ENCODE data around the gene INKA1. TPM values are rescaled to one million over a fixed set of nuclear protein-coding genes. Genes with fewer than 3 reads are reported as not detected.

The INKA1 gene
- total and polyA plus RNA-seq, 9 of the 15 experiments (the other 6 are each of a cell fraction or from before 2014, with no cell fraction given) = 0.55 to 13.9 (median 6.7) TPM

DNA sequence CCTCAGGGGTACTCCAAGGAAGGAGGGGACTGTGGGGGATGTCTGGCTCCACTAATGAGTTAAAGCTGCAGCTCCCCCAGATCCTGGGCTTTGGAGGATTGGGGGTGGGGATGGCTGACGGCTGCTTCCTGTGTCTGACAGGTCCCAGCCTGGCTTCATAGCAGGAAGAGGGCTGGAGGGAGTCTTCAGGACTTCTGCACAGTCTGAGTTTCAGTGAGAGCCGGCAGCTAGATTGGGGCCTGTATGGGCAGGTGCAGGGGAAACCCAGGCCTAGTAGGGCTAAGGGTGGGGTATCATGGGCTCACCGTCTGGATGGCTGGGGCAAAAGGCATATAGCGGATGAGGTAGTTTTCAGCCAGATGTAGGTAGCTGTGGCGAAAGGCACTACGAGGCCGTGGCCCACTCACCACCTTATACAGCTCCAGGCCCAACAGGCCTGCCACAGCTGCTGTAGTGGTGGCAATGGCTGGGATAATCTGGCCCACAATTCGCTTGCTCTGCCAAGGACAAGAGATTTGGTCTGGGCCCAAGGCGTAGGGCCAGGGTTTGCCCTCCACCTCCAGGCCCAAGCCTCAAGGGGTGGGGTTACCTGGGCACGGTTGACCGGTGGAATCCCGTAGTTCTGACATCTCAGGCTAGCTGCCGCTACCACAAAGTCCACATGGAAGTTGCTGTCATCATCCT, 4.5 kb downstream of the INKA1 start:
- intact Hi-C loops (cut with micrococcal nuclease) (no loop called here), in situ Hi-C loops (cut with MboI) (no loop called here)
- TF ChIP-seq ZNF778 (CRISPR knock-in tag; IDR thresholded peaks at IDR 0.05) = no peak
- 0 out of 2 replicates have a peak, but pooled peaks have one; percentile 27 for TF ChIP-seq POLR2G (IDR thresholded peaks at IDR 0.05; ENCODE audit: low read depth, low read length)
- peak; percentile 33; the same call in 1 of the 2 replicates for TF ChIP-seq RBFOX2 (IDR thresholded peaks at IDR 0.05; ENCODE audit: low read depth, low read length)
- ChIA-PET POLR2A (interaction anchor here (0.8 to 1.5 kb wide), 3 partner anchors 13 to 20 kb away, joined by 3 to 6 read pairs (median 3); no protein-coding TSS in a partner anchor), CTCF (ENCODE audit: low intra/inter-chr PET ratio) (no interaction called here)
- WGBS (ENCODE audit: insufficient coverage, low coverage, missing lambda C conversion rate) = 77% methylated on average over 11 of the region's 13 CpGs
- no peaks in the 10 kb centered on the region for H3K27me3 ChIP-seq (ENCODE audit: control insufficient read depth in 2 of 2, insufficient read depth in 2 of 2, low read length in 2 of 2)
- no peak overlapping the region for H3K4me2 ChIP-seq (ENCODE audit: insufficient read depth, low read length)
- no peaks in the 10 kb centered on the region for H4K20me1 ChIP-seq (replicated peaks; ENCODE audit: control insufficient read depth, insufficient read depth, low read length)
- no peaks in the 10 kb centered on the region for H3K9me1 ChIP-seq (ENCODE audit: control insufficient read depth, insufficient read depth, low read length)
- DNase-seq (ENCODE audit: extremely low read depth in 1 of 4, low spot score in 3 of 4) = peak in 1 of 4 experiments; percentile 36
- peaks cover 9% of the 10 kb centered on the region; the same call in 2 of the 3 replicates for H3K36me3 ChIP-seq (ENCODE audit: control insufficient read depth, insufficient read depth, low read length)
- H3K79me2 ChIP-seq (ENCODE audit: control insufficient read depth, insufficient read depth, low read length) = peaks cover 23% of the 10 kb centered on the region
- H3K27ac ChIP-seq (ENCODE audit: extremely low read depth, low read depth, low read length) = peak overlapping the region; percentile 62; the same call in 1 of the 3 replicates
- peaks cover 38 to 60% of the 10 kb centered on the region in 2 experiments for H3K4me1 ChIP-seq (replicated peaks in 1 of 2; ENCODE audit: control insufficient read depth in 2 of 2, insufficient read depth in 2 of 2, low read length in 2 of 2)
- no peak for FAIRE-seq
- no peak overlapping the region for H3K4me3 ChIP-seq
- BruUV-seq (replicated peaks) = no TSS peak
- no peak for ATAC-seq
- H3K9me3 ChIP-seq (replicated peaks; ENCODE audit: control insufficient read depth, insufficient read depth, low read depth, low read length) = no peaks in the 10 kb centered on the region
- H2AFZ ChIP-seq (ENCODE audit: low read depth, low read length) = no peak overlapping the region
- peak overlapping the region in 1 of 2 experiments; percentile 81; a peak in 2 of 4 replicates for H3K9ac ChIP-seq (ENCODE audit: insufficient read depth in 1 of 2, low read depth in 2 of 2, low read length in 2 of 2)

GRCh38 chr3:49812916-49813496, 9.9 kb downstream of the INKA1 start:
- WGBS (ENCODE audit: insufficient coverage, low coverage, missing lambda C conversion rate) = 64% methylated on average over 8 of the region's 9 CpGs
- H3K9me3 ChIP-seq (replicated peaks; ENCODE audit: control insufficient read depth, insufficient read depth, low read depth, low read length) = no peaks in the 10 kb centered on the region
- ChIA-PET CTCF (ENCODE audit: low intra/inter-chr PET ratio) (no interaction called here), POLR2A (interaction anchor here (0.6 to 2.1 kb wide), 5 partner anchors 9 to 1412 kb away, joined by 3 to 10 read pairs (median 3); partner anchors contain the start of gene INKA1)
- in situ Hi-C loops (cut with MboI) (no loop called here), intact Hi-C loops (cut with micrococcal nuclease) (no loop called here)
- H3K27ac ChIP-seq (ENCODE audit: extremely low read depth, low read depth, low read length) = no peak overlapping the region
- H3K36me3 ChIP-seq (ENCODE audit: control insufficient read depth, insufficient read depth, low read length) = no peaks in the 10 kb centered on the region
- TF ChIP-seq EZH2 (IDR thresholded peaks at IDR 0.05; ENCODE audit: borderline replicate concordance, low read depth, low read length) (no peak), MTA1 (IDR thresholded peaks at IDR 0.05; ENCODE audit: borderline replicate concordance) (no peak), ZBTB1 (CRISPR knock-in tag; IDR thresholded peaks at IDR 0.05; ENCODE audit: borderline replicate concordance, low read depth) (no peak), ZKSCAN1 (IDR thresholded peaks at IDR 0.05; ENCODE audit: low read depth, low read length) (no peak), DLX4 (CRISPR knock-in tag; IDR thresholded peaks at IDR 0.05) (no peak), NBN (IDR thresholded peaks at IDR 0.05; ENCODE audit: low read depth) (no peak), SMAD2 (IDR thresholded peaks at IDR 0.05; ENCODE audit: low read depth, low read length) (no peak), ZNF146 (CRISPR knock-in tag; IDR thresholded peaks at IDR 0.05; ENCODE audit: unreplicated experiment) (no peak), ZNF766 (CRISPR knock-in tag; conservative IDR thresholded peaks at IDR 0.05) (no peak), SOX6 (IDR thresholded peaks at IDR 0.05) (no peak), KAT8 (IDR thresholded peaks at IDR 0.05; ENCODE audit: low read depth) (no peak)
- no peak for DNase-seq (ENCODE audit: extremely low read depth in 1 of 4, low spot score in 3 of 4)
- H3K27me3 ChIP-seq (ENCODE audit: control insufficient read depth in 2 of 2, insufficient read depth in 2 of 2, low read length in 2 of 2) = no peaks in the 10 kb centered on the region
- peak overlapping the region in 1 of 2 experiments; percentile 55; a peak in 2 of 4 replicates for H3K9ac ChIP-seq (ENCODE audit: insufficient read depth in 1 of 2, low read depth in 2 of 2, low read length in 2 of 2)
- BruUV-seq (replicated peaks) = no TSS peak
- peaks cover 0 to 17% of the 10 kb centered on the region in 2 experiments; a peak in 3 of 5 replicates for H3K4me1 ChIP-seq (replicated peaks in 1 of 2; ENCODE audit: control insufficient read depth in 2 of 2, insufficient read depth in 2 of 2, low read length in 2 of 2)
- FAIRE-seq = no peak
- no peaks in the 10 kb centered on the region for H4K20me1 ChIP-seq (replicated peaks; ENCODE audit: control insufficient read depth, insufficient read depth, low read length)
- no peaks in the 10 kb centered on the region for H3K79me2 ChIP-seq (ENCODE audit: control insufficient read depth, insufficient read depth, low read length)
- H3K9me1 ChIP-seq (ENCODE audit: control insufficient read depth, insufficient read depth, low read length) = no peaks in the 10 kb centered on the region
- ATAC-seq = peak; percentile 32
- H2AFZ ChIP-seq (ENCODE audit: low read depth, low read length) = peak overlapping the region; percentile 88; the same call in 1 of the 2 replicates
- H3K4me3 ChIP-seq = no peak overlapping the region
- H3K4me2 ChIP-seq (ENCODE audit: insufficient read depth, low read length) = peak overlapping the region; percentile 43; the same call in 1 of the 2 replicates

All from K562 (cell line).